Glutamatergic neuron (in vitro differentiated cells): ENCODE results near the gene KHNYN. TPM values are rescaled to one million over a fixed set of nuclear protein-coding genes. Genes with fewer than 3 reads are reported as not detected.

Experiments
- DNase-seq: peaks from one replicate; pipeline ENCODE4 v3.0.0; 2022
- H3K27ac Mint-ChIP-seq: one replicate; pipeline ENCODE4 v1.8.0; 2020; ENCODE audit warnings: mild to moderate bottlenecking, mixed read lengths, inconsistent platforms; ENCODE audit not compliant: unreplicated experiment
- H3K27me3 Mint-ChIP-seq: one replicate; pipeline ENCODE4 v1.8.0; 2020; ENCODE audit warnings: mild to moderate bottlenecking, moderate library complexity, mixed read lengths, inconsistent platforms; ENCODE audit not compliant: unreplicated experiment
- H3K36me3 Mint-ChIP-seq: one replicate; pipeline ENCODE4 v1.8.0; 2020; ENCODE audit warnings: mild to moderate bottlenecking, mixed read lengths, inconsistent platforms; ENCODE audit not compliant: unreplicated experiment
- H3K4me1 Mint-ChIP-seq: one replicate; pipeline ENCODE4 v1.8.0; 2020; ENCODE audit warnings: mild to moderate bottlenecking, low read depth, mixed read lengths, inconsistent platforms; ENCODE audit not compliant: unreplicated experiment
- H3K4me3 Mint-ChIP-seq: one replicate; pipeline ENCODE4 v1.8.0; 2020; ENCODE audit warnings: mild to moderate bottlenecking, mixed read lengths, inconsistent platforms; ENCODE audit not compliant: unreplicated experiment
- H3K9me3 Mint-ChIP-seq: one replicate; pipeline ENCODE4 v1.8.0; 2020; ENCODE audit warnings: mild to moderate bottlenecking, moderate library complexity, mixed read lengths, inconsistent platforms; ENCODE audit not compliant: unreplicated experiment
- total RNA-seq: library from RNA; stranded (reverse); fragmentation: NEBNext Ultra II Directional; extraction: Animal tissue kit (Norgen Biotek cat#: 25700); gene quantifications from one replicate; pipeline ENCODE4 v1.2.1, GENCODE V29; 2021; ENCODE audit not compliant: unreplicated experiment
- TF ChIP-seq, protein P1 (sequence below): fragments of 200-600 bp; sonication (generic); IDR thresholded peaks from one replicate; pipeline ENCODE4 v1.5.0; 2021; ENCODE audit not compliant: partially characterized antibody, unreplicated experiment

KHNYN gene
- total RNA-seq, 1 donor from 2014 or later = 28.9 TPM

DNA sequence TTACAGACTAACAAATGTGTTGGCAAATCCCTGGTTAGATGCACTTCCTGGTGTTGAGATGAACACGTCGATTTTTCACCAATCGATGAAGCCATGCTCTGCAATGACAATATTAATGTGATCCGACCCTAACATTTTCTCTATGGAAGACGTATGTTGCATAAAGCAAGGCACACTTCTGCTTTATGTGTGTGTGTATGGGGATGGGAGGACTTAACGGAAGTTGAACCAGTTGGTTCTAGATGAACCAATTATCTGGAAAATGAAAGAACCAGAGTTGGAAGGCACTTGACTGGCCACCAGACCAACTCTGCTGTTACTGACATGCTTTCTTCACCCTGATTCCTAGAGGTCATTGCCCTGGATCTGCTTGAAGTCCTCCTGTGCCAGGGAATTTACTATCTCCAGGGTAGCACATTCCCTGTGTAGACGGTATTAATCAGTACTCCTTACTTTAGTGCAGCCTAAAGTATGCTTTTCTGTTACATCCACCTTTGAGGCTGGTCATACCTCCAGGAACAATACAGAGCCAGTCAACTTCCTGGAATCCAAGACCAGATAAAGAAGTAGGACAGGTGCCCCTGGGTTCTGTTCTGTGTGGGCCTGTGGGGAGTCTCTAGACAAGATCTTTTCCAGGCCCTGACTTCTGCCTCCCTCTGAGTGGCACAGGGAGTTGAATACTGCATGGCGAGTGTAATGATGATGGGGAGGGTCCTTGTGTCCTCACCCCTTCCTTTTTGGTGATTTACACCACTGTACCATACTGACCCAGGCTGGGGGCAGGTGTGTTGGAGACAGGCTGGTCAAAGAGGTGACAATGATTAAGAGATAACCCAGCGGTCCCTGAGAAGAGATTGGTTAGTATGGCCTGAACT lies 8.7 kb downstream of the KHNYN start:
- Mint-ChIP-seq H3K9me3 (peaks cover 14% of the 10 kb centered on the region), H3K36me3 (no peaks in the 10 kb centered on the region), H3K4me1 (peaks cover 9% of the 10 kb centered on the region), H3K27ac (no peak overlapping the region), H3K27me3 (peaks cover 16% of the 10 kb centered on the region), H3K4me3 (no peak overlapping the region)
- no peak for DNase-seq
- TF ChIP-seq, protein P1, sequence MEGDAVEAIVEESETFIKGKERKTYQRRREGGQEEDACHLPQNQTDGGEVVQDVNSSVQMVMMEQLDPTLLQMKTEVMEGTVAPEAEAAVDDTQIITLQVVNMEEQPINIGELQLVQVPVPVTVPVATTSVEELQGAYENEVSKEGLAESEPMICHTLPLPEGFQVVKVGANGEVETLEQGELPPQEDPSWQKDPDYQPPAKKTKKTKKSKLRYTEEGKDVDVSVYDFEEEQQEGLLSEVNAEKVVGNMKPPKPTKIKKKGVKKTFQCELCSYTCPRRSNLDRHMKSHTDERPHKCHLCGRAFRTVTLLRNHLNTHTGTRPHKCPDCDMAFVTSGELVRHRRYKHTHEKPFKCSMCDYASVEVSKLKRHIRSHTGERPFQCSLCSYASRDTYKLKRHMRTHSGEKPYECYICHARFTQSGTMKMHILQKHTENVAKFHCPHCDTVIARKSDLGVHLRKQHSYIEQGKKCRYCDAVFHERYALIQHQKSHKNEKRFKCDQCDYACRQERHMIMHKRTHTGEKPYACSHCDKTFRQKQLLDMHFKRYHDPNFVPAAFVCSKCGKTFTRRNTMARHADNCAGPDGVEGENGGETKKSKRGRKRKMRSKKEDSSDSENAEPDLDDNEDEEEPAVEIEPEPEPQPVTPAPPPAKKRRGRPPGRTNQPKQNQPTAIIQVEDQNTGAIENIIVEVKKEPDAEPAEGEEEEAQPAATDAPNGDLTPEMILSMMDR = no peak

DNA sequence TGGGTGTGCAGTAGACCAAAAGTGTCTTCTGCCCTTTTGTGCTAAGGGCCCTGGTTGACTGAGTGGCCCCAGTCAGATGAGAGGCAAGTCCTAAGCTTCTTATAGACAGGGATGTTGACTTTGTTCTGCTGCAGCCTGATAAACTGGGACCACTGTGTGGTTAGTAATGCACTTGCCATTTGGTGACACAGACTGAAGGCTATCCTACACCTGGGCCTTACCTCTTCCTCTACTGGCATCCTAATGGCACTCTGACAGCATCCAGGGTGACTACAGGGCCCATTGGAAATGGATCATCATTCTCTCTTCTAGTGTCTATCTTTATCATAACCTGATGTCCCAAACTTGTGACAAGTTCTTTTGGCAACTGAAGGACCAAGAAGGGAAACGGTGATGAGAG lies 9.5 kb downstream of the KHNYN start:
- Mint-ChIP-seq H3K9me3 (peaks cover 14% of the 10 kb centered on the region), H3K27ac (no peak overlapping the region), H3K27me3 (peaks cover 16% of the 10 kb centered on the region), H3K4me1 (peaks cover 10% of the 10 kb centered on the region), H3K36me3 (no peaks in the 10 kb centered on the region), H3K4me3 (no peak overlapping the region)
- TF ChIP-seq, protein P1 = no peak
- no peak for DNase-seq

DNA sequence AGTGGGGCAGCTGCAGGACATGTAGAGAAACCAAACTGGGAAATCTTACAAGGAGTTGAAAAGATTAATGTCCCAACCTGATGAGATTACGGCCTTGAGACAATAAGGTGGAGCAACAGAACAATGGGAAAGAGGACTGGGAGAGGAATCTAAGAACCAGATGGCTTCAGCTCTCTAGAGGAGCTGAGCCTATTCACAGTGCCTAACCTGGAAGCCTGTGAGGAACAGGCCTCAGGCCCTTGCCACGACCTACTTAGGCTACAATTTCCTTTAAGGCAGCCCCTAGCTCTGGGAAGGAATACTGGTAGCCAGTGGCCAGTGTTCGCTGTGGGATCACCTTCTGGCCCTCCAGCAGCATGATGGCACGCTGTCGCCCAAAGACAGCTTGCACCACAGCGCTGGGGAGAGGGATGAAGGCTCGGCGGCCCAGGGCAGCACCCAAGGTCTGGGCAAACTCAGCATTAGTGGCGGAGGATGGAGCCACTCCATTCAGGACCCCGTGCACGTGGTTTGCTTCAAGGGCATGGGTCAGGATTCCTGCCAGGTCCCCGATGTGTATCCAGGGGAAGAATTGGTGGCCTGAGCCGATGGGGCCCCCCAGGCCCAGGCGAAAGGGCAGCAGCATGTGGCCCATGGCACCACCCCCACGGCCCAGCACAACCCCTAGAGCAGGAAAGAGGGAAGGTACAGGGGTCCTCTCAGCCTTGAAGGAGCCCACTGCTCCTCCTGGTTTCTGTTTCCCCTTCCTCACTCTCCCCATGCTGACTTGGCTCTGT lies 10.3 kb downstream of the KHNYN start:
- Mint-ChIP-seq H3K9me3 (peaks cover 14% of the 10 kb centered on the region), H3K27ac (no peak overlapping the region), H3K27me3 (peaks cover 14% of the 10 kb centered on the region), H3K4me1 (peaks cover 10% of the 10 kb centered on the region), H3K4me3 (no peak overlapping the region), H3K36me3 (no peaks in the 10 kb centered on the region)
- TF ChIP-seq, protein P1 = no peak
- DNase-seq = no peak

DNA sequence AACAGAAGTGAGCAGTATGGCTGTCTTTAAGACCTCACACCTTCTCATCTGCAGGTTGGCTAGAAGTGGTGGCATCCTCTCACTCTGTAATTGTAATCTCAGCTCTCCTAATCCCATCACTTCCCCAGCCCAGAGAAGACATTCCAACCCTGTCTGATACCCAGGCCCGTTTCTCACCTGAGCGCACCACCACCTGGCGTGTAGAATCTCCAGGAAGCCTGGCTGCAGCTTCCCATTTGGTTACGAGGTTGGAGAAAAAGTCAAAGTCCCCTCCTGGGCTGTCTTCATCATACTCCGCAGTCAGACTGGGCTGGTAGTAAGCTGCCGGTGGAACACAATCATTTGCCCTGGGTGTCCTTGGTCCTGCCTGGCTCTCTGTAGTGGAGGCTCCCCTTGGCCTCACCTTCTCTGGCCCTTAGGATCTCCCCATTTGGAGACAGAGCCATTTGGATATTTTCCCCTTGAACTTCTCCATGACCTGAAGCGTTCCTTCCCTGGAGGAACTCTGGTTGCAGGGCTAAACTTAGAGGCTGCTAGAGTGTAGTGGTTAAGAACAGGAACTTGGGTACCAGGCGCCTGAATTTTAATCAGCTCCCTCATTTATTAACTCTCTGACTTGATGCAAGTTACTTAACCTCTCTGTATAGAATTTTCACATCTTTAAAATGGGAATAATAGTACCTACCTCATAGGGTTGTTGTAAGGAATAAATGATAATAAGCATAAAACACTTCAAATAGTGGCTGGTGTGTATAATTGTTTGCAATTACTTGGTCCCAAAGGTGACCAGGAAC lies 11.0 kb downstream of the KHNYN start:
- peaks cover 14% of the 10 kb centered on the region for H3K9me3 Mint-ChIP-seq

More for the DNA sequence above, 11.0 kb downstream of the KHNYN start:
- Mint-ChIP-seq H3K27me3 (peaks cover 14% of the 10 kb centered on the region), H3K4me3 (peak overlapping the region; percentile 91), H3K27ac (no peak overlapping the region), H3K4me1 (peaks cover 10% of the 10 kb centered on the region), H3K36me3 (no peaks in the 10 kb centered on the region)
- no peak for DNase-seq
- TF ChIP-seq, protein P1 = no peak
